COLO829 (cell line): ENCODE data around the gene CACNA2D2.

Source experiments
- DNase-seq: peaks from one replicate; pipeline ENCODE4 v3.0.0; 2012; ENCODE audit warnings: low spot score

CACNA2D2 gene

GRCh38 chr3:50459785-50460184 is 43.6 kb downstream of the CACNA2D2 start:
- DNase-seq = no peak

GRCh38 chr3:50457988-50458387 is 45.4 kb downstream of the CACNA2D2 start:
- no peak for DNase-seq

- DNase-seq = no peak
Observed at GRCh38 chr3:50455161-50456018, 48.0 kb downstream of the CACNA2D2 start.

- no peak for DNase-seq
Observed at GRCh38 chr3:50454481-50455070, 48.9 kb downstream of the CACNA2D2 start.

- DNase-seq = no peak
Observed at GRCh38 chr3:50453907-50454306, 49.5 kb downstream of the CACNA2D2 start.

- DNase-seq = no peak
Observed at GRCh38 chr3:50450209-50450921, 53.1 kb downstream of the CACNA2D2 start.

- DNase-seq = no peak
Observed at GRCh38 chr3:50448752-50449539, 54.5 kb downstream of the CACNA2D2 start.

GRCh38 chr3:50447290-50447840 is 56.1 kb downstream of the CACNA2D2 start:
- DNase-seq = no peak

GRCh38 chr3:50445919-50446318 is 57.5 kb downstream of the CACNA2D2 start:
- DNase-seq = no peak

- no peak for DNase-seq
Observed at GRCh38 chr3:50444782-50445181, 58.7 kb downstream of the CACNA2D2 start.

GRCh38 chr3:50444213-50444612 is 59.2 kb downstream of the CACNA2D2 start:
- DNase-seq = no peak

GRCh38 chr3:50442945-50443579 is 60.4 kb downstream of the CACNA2D2 start:
- no peak for DNase-seq

GRCh38 chr3:50441424-50442217 is 61.8 kb downstream of the CACNA2D2 start:
- DNase-seq = no peak

GRCh38 chr3:50436114-50436674 is 67.2 kb downstream of the CACNA2D2 start:
- DNase-seq = peak; percentile 79

- DNase-seq = no peak
Observed at GRCh38 chr3:50435371-50436113, 67.9 kb downstream of the CACNA2D2 start.

- no peak for DNase-seq
Observed at GRCh38 chr3:50433954-50434353, 69.5 kb downstream of the CACNA2D2 start.

GRCh38 chr3:50430950-50431435 is 72.4 kb downstream of the CACNA2D2 start:
- DNase-seq = no peak

- DNase-seq = no peak
Observed at GRCh38 chr3:50430191-50430590, 73.2 kb downstream of the CACNA2D2 start.

- no peak for DNase-seq
Observed at GRCh38 chr3:50428007-50428633, 75.3 kb downstream of the CACNA2D2 start.
